ENCODE data around the gene UBE3C.
"Not testable (repeated sequence)": the region's sequence is repeated elsewhere in the genome, so short reads cannot be mapped to it uniquely, and the experiment has no call there.

Gene UBE3C

GRCh38 chr7:157268540-157268939, 129.8 kb downstream of the UBE3C start:
- peak in 1 of 10 donors; percentile 25 for DNase-seq

GRCh38 chr7:157269341-157270059, 130.8 kb downstream of the UBE3C start:
- DNase-seq = peak in 1 of 10 donors; percentile 69
- intact Hi-C loops (cut with DNase I) = loop anchor here (10.0 kb wide), 2 partner anchors 65 to 305 kb away; partner anchors contain the start of gene DNAJB6

More at GRCh38 chr7:157268540-157268939, 129.8 kb downstream of the UBE3C start:
- intact Hi-C loops (cut with DNase I) = no loop called here

- DNase-seq = peak in 1 of 10 donors; percentile 12
- intact Hi-C loops (cut with DNase I) = loop anchor here (10.0 kb wide), 2 partner anchors 65 to 305 kb away; partner anchors contain the start of gene DNAJB6
Observed at GRCh38 chr7:157270060-157270444, 131.3 kb downstream of the UBE3C start.

- intact Hi-C loops (cut with DNase I) = loop anchor here (10.0 kb wide), 2 partner anchors 63 to 307 kb away; partner anchors contain the start of gene DNAJB6
- DNase-seq = peak in 1 of 10 donors; percentile 66
Observed at GRCh38 chr7:157271315-157271990, 132.7 kb downstream of the UBE3C start.

- peak in 2 of 10 donors; percentile 42 to 84 for DNase-seq
- intact Hi-C loops (cut with DNase I) = loop anchor here (10.0 kb wide), 2 partner anchors 63 to 307 kb away; partner anchors contain the start of gene DNAJB6
Observed at GRCh38 chr7:157271991-157272324, 133.2 kb downstream of the UBE3C start.

GRCh38 chr7:157272351-157273207, 133.9 kb downstream of the UBE3C start:
- DNase-seq = peak in 1 of 10 donors; percentile 83
- intact Hi-C loops (cut with DNase I) = loop anchor here (10.0 kb wide), 2 partner anchors 62 to 308 kb away; partner anchors contain the start of gene DNAJB6

- intact Hi-C loops (cut with DNase I) = loop anchor here (10.0 kb wide), 2 partner anchors 61 to 309 kb away; partner anchors contain the start of gene DNAJB6
- DNase-seq = peak in 9 of 10 donors; percentile 46 to 94 (median 60)
Observed at GRCh38 chr7:157273208-157274093, 134.7 kb downstream of the UBE3C start.

GRCh38 chr7:157274094-157274634, 135.4 kb downstream of the UBE3C start:
- intact Hi-C loops (cut with DNase I) = loop anchor here (10.0 kb wide), 2 partner anchors 61 to 309 kb away; partner anchors contain the start of gene DNAJB6
- not testable (repeated sequence) for DNase-seq

- intact Hi-C loops (cut with DNase I) = loop anchor here (10.0 kb wide), 2 partner anchors 60 to 310 kb away; partner anchors contain the start of gene DNAJB6
Observed at GRCh38 chr7:157274991-157275427, 136.3 kb downstream of the UBE3C start.

GRCh38 chr7:157276091-157276561, 137.4 kb downstream of the UBE3C start:
- peak in 1 of 10 donors; percentile 77 for DNase-seq
- intact Hi-C loops (cut with DNase I) = loop anchor here (10.0 kb wide), 2 partner anchors 59 to 311 kb away; partner anchors contain the start of gene DNAJB6

More at GRCh38 chr7:157274991-157275427, 136.3 kb downstream of the UBE3C start:
- DNase-seq = peak in 1 of 10 donors; percentile 68

GRCh38 chr7:157276731-157277562, 138.2 kb downstream of the UBE3C start:
- intact Hi-C loops (cut with DNase I) = loop anchor here (10.0 kb wide), 2 partner anchors 58 to 312 kb away; partner anchors contain the start of gene DNAJB6
- DNase-seq = peak in 5 of 10 donors; percentile 33 to 93 (median 42)

GRCh38 chr7:157277568-157277967, 138.8 kb downstream of the UBE3C start:
- DNase-seq = peak in 1 of 10 donors; percentile 24
- intact Hi-C loops (cut with DNase I) = loop anchor here (10.0 kb wide), 2 partner anchors 57 to 313 kb away; partner anchors contain the start of gene DNAJB6

GRCh38 chr7:157278167-157278790, 139.6 kb downstream of the UBE3C start:
- peak in 1 of 10 donors; percentile 65 for DNase-seq
- intact Hi-C loops (cut with DNase I) = loop anchor here (10.0 kb wide), 2 partner anchors 57 to 313 kb away; partner anchors contain the start of gene DNAJB6

- intact Hi-C loops (cut with DNase I) = loop anchor here (10.0 kb wide), 2 partner anchors 56 to 314 kb away; partner anchors contain the start of gene DNAJB6
- DNase-seq = peak in 1 of 10 donors; percentile 87
Observed at GRCh38 chr7:157278791-157279724, 140.3 kb downstream of the UBE3C start.

GRCh38 chr7:157279741-157280215, 141.1 kb downstream of the UBE3C start:
- no peak for DNase-seq
- intact Hi-C loops (cut with DNase I) = loop anchor here (10.0 kb wide), 2 partner anchors 55 to 315 kb away; partner anchors contain the start of gene DNAJB6

Data from posterior cingulate gyrus (tissue), 11 donors.